Hindlimb muscle (tissue), 1 donor: ENCODE results near the gene OTOF. TPM values are rescaled to one million over a fixed set of nuclear protein-coding genes. Genes with fewer than 3 reads are reported as not detected.

Experiments
- DNase-seq: peaks from one replicate; pipeline ENCODE4 v3.0.0-alpha.2; 2013
- polyA plus RNA-seq: library from polyadenylated mRNA; unstranded; fragments of 120-200 nt; gene quantifications from one replicate; pipeline ENCODE4 v1.2.1, GENCODE V29; 2013; ENCODE audit not compliant: insufficient read length

The OTOF gene
- polyA plus RNA-seq, 1 donor = 15.7 TPM

DNA sequence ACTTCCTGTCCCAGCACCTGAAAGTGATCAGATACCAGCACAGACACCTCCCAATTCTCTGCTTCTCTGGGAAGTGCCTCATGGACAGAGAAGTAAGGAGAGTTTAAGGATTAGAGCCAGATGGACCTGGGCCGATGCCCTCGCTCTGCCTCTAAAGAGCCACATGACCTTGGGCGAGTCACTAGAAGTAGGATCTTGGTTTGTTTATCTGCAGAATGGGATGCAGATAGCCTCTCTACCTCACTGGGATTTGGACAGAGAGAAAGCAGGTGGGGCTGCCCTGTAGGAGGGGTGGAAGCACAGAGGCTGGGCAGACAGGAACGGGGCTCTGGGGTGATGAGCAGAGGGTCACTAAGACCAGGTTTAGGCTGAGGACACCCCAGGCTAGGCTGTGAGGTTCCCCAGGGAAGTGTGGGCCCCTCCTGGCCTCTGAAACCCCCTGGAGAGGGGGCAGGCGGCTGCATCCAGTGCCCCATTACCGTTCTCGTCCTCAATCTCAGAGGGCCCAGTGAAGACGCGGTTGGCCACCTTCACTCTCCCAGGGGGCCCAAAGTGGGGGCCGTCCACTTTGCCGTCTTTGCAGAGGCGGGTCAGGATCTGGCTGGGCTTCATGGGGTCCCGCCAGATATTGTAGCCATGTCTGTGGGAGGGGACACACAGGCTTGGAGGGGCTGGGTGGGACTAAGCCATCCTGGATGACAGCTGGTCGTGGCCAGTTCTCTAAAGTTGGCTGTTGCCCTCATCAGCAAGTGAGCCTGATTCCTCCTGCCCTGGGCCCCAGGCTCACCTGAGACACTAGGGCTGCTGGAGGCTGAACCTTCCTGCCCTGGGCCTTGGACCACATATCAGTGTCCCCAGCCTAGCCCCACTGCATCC, 13.3 kb downstream of the OTOF start:
- no peak for DNase-seq

DNA sequence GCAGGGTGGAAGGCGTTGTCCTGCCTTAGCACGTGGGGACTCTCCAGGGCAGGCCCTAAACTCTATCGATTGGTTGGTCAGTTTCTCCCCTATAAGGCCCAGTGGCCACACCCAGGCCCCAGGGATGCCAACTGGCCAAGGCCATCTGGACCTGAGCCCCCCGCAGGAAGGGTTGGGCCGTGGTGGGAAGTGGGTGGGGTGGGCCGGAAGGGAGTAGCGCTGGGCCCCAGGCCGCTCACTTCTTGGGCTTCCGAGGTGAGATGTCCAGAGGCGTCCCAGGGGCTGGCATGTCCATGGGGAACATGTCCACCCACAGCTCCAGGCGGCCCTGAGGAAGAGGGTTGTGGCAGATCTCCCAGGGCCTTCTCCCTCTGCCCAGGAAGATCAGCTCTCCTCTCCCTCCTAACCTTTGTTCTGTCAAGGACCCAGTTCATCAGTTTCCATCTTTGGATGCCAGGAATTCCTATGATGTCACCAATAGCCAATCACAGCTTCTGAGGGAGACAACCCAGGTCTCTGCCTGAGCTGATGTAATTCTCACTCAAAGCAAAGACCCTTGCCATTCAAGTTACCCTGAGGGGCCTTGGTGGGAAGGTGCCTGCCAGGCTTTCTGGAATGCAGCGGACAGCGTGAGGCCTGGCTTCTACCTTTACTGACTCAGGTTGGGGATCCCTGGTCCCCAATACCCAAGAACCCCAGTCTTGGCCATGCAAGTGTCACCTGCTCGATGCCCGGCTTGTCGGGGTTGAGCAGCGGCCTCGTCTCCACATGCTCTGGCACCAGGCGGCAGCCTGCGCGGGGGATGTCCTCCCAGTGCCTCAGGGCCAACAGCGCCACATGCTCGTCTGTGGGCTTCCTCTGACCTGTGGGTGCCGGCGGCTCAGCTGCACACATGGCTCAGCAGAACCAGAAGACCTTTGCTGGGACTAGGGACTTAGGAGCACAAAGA, 14.4 kb downstream of the OTOF start:
- DNase-seq = no peak

DNA sequence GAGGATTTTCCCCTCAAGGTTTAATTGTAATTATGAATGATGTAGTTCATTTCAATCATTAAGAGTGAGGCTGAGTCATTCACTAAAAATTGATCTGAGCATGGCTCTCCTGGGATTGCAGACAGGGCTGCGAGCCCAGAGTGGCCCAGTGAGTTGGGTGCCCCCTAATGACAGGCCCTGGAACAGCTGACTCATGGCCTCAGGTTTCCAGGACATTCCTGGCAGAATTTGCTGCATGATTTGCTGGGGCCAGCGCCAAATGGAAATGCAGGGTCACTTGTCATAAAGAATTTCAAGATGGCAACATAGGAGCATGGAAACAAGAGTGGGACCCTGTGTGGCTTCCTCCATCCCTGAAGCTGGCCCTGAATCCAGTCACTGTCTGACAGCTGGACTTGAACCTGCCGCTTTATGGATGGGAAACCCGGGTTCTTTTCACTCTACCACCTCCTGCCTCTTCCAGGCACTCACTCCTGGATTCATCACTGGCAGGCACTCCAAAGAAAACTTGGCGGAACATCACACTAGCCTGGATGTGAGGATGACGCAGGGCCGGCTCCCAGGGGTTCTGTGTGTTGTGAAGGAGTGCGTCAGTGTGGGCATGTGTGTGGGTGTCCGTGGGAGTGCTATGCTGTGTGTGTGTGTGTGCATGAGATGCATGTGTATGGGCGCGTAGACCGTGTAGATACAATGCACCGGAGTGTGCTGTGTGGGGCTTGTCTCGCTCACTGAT, 15.2 kb downstream of the OTOF start:
- no peak for DNase-seq

DNA sequence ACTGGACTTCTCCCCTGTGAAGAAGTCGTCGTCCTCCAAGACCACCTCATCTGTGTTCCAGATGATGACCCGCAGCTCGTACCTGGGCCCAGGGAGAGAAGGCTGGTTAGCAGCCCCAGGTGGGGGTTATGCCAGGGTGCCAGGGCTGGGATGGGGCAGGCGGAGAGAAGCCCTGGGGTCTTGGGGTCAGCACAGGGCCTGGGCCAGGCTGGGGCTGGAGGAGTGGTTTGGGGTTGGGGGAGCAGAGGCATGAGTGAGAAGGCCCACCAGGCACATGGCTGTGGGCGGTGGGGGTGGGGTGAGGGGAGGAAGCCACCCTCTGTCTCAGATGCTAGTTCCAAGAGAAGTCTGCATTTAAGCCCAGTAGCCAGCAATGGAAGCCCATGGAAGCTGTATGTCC, 15.8 kb downstream of the OTOF start:
- no peak for DNase-seq

DNA sequence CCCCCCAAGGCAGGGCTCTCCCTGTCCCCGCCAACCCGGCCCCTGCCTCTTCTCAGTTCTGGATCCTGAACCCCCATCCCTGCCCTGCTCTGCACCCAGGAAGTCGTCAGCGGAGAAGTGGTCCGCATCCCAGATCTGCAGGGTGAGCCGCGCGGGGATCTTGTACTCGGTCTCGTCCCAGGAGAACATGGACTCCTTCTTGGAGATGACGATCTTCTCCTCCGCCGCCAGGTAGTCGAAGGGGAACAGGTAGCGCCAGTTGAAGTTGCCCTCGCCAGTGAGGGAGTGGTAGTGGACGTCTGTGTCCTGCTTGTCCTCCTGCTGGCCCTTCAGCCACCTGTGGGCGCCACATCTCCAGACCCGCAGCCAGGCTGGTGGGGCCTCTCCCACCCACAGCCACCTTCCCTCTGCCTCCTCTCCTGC, 16.3 kb downstream of the OTOF start:
- DNase-seq = no peak

DNA sequence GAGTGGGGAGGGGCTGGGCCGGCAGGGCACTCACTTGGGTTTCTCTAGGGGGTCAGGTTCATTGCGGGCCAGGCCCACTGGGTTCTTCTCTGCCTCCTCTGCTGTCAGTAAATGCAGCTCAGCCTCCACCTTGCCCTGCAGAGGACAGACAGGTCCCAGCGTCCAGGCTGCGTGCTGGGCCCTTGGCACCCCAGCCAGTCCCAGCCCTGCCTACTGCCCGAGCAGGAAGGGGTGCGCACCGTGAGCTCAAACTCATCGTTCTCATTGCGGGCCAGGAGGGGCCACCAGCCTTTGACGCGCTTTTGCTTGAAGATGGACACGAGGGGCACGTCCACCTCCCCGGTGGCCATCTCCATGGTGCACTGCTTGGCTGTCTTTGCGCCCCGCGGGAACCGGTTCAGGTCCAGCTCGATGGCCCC, 17.3 kb downstream of the OTOF start:
- DNase-seq = no peak

DNA sequence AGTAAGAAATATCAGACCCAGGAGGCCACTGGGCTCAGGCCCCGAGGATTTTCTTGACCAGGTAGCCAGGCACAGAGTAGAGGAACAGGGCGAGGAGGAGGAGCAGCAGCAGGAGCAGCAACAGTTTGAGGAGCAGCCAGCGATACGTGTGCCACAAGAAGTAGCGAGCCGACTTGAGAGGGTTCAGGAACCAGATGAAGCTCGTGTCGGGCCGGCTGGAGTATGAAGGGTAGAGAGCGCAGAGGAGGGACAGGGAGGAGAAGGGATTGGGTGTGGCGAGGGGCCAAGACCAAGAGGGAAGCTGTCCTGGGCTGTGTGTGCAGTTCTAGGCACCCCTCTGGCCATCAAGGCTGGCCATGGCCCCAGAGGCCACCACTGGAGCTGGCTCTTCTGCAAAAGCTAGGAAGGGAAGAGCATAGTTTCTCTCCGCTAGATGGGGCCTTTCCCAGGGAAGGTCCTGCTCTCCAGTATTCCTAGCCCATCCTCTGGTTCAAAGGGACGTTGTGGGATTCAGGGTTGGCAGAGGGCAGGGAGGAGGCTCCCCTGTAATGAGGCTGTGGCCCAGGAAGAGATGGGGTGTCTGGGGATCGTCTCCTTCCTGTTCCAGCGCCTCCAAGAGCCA, 17.8 kb downstream of the OTOF start:
- DNase-seq = no peak

DNA sequence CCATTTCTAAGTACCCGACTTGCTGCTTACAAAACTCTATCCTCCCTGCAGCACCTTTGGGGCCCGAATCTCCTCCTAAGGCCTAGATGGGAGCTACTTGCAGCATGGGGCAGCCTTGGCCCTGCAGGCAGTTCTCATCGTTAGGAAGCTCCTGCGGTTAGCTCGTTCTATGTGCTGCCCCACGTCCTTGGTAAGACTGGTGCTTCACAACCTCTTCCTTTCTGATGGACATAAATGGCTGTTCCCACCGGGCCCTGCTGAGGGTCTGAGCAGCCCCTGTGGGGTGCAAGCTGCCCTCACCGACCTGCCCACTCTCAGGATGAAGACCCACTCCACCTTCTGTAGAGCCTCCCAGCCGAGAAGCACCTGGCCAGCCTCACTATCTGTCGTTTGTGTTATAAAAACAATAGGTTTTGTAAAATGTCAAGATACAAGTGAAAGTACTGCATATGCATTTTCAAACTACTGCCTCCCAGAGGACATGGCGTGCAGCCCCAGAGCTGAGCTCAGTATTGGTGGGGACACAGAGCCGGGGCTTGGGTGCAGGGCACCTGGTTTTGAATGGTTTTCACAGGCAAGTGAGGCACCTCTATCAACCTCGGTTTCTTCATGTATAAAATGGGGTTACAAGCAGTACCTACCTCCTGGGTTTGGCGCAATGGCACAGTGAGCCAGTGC, 19.4 kb downstream of the OTOF start:
- no peak for DNase-seq

DNA sequence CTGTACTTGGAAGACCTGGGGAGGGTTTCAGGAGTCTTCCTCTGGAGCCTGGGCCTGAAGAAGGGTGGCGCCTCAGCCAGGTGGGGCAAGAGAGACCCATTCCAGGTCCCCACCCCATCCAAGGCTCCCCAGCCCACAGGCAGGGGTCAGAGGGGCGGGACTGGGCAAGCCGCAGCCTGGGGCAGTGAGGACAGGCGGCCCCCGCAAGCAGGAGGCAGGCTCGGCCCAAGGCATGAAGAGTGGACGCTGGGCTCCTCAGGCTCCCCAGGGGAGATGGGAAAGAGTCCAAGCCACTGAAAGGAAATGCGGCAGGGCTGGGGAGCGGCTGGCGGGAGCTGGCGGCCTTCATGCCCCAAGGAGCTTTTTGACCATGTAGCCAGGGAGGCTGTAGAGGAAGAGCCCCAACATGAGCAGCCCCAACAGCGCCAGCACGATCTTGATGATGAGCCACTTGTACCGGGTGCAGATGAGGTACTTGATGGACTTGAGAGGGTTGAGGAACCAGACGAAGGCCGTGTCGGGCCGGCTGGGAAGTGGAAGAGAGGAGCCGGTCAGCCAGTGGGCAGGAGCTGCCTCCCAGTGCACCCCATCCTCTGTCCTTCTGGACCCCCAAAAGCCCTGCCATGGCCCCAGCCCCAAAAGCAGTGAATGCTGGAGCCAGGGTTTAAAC, 20.1 kb downstream of the OTOF start:
- DNase-seq = no peak

DNA sequence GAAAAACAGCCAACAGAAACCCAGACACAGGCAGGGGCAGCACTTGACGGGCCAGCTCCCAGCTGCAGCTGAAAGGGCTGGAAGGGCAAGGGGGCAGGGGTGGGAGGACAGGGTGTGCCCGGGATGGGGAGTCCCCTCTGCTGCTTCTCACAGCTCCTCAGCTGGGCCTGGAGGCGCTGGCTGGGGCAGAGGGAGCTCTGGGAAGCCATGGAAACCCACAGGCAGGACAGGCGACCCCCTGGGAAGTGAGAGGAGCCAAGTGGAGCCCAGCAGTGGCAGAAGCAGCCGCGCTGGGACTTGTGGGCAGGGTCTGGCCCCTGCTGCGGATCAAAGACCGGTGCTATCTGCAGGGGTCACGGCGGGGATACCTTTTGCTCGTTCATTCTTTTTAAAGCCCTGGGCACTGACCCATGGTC, 20.7 kb downstream of the OTOF start:
- DNase-seq = no peak

DNA sequence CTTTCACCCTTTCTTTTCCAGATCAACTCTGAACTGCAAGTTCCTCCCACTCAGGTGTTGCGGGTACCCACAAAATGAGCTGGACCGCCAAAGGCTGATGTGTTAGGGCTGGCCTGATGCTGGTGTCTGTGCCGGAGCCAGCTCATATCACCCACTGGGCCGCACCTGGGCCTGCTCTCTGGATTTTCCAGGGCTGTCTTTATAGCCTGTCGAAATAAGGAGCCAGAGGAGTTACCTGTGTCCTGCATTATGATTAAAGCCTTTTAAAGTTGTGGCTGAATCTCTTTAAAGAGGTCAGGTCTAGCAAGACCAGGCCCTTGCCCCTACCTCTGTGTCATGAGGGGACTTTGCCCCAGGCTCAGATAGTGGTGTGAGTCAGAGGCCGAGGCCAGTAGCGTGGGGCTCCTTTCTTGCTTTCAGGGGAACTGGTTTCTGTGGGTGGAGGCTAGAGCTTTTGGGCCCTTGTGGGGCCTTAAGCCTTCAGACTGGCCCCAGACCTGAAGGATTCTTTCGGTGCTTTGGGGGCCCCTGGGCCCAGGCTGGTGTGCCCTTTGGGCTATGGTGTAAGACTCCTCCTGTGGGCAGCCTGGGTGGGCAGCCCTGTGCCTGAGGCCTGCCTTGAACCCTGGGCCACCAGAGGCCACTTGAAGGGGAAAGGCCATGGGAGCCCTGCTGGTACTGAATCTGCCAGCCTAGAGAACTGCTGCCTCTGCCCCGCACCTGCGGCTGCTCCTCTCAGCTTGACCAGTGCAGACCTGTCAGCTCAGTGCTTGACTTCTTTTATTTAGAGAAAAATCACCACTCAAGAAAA, 21.3 kb downstream of the OTOF start:
- DNase-seq = no peak

DNA sequence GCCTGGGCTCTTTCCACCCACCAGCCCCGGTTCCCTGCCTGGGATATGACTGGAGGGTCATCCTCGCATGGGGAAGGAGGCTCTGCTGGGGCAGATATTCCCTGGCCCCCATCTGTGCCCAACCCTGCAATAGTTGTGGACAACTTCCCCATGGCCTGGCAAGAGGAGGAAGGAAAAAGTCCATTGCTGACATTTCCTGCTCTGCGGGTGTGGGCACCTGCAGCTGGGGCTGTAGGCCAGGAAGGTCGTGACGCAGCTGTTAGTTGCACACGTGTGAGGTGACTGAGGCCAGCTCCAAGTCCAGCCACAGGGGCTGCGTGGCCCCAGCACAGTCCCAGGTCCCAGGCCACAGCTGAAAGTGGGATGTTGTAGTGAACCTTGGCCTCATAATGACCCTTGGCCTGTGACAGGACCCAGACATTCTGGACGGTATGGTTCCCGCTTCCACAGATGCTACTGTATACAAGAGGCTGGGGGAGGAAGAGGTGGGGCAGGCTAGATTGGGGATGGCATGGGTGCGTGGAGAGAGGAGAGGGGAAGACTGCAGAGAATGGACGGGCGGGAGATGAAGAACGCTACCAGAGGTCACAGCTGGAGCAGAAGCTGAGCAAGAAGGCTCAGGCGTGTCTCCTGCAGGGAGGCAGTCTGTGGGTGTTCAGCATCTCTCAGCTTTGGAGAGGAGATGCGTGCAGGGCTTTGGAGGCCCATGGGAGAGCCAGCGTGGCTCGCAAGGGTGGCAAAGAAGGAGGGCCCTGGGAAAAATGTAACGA, 22.1 kb downstream of the OTOF start:
- peak; percentile 19 for DNase-seq

DNA sequence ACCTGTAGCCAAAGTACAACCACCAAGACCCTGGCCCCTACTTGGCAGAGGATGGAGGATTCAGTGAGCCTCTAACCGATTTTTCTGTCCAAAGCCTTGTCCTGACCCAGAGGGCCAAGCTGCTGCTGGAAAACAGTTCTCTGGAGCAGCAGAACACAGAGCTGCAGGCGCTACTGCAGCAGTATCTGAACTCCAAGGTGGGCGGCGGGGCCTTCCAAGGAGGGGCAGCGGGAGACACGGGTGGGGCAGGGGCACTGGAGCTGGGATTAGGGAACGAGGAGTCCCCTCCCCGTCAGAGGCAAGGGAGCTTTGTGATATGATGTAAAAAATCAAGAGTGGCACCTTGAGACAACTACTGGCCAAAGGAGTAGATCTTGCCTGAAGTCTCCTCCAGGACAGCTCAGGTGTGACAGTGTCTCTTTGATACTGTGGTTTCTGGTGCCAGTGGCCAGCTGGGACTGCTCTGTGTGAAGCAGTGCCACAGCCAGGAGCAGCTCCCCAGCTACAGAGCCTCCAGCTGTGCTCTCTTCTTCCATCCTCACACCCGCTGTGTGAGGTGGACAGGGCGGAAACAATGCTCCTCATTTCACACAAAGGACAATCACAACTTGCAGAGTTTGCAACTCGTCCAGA, 22.8 kb downstream of the OTOF start:
- DNase-seq = no peak

DNA sequence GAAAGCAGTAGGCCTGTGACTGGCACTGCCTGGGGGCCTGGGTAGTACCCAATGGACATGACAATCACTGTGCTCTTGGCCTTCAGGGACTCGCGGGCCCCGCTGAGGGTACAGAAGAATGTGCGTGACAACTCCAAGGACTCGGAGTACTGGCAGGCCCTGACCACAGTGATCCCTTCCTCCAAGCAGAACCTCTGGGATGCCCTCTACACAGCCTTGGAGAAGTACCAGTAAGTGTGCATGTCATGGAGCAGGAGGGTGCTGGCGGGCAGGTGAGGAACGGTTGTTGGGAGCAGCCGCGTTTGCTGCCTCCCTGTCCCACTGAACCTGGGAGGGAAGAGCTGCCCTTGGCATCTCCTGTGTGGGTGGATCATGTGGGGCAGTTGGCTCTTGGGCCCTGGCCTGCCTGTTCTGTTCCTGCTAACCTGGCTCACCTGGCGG, 23.3 kb downstream of the OTOF start:
- DNase-seq = no peak

DNA sequence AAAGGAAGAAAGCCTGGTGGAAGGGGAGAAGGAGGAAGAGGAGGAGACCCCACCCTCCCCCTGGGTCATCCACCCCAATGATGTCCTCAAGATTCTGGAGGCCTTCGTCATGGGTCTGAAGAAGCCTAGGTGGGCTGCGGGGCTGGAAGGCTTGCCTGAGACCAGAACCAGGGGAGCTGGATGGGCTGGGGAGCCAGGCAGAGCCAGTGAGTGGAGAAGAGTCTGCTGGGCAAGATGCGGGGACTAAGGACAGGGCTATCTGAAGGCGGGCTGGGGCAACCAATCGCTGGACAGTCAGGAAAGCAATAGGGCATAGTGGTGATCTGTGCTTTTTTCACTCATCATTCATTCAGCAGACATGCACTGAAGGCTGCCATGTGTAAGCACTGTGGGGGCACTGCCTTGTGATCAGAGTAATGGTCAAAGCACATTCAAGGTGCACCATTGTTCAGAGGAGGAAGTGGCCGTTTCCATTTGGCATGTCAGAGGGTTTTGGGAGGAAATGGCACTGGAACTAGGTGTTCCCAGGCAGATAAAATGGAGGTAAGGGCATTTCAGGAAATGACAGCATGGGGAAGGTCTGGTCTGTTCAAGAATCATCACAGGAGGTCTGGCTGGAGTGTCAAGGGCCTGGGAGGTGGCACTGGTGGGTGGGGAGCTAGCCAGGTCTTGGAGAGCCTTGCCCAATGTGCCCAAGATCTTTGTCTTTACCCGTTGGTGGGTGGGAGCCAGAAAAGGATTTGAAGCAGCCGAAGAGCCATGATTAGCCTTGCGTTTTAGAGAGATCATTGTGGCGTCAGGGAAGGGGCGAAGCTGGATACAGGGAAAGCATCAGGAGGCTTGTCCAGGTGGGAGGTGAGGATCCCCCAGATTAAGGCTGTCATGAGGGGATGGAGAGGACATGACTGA, 24.2 kb downstream of the OTOF start:
- no peak for DNase-seq

DNA sequence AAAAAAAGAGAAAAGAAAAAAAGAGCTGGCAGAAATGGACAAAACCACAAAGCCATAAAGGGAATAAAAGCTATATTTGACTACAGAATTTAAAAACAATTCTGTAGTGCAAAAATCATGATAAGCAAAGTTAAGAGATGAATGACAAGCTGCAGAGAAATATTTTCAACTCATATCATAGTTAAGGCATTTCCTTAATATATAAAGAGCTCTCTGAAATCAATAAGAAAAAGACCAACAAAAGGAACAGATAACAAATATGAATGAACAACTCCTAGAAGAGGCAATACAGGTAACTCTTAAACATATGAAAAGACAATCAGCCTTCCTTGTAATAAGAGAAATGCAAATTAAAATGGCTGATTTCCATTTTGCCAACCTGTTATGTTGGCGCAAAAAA, 26.2 kb downstream of the OTOF start:
- no peak for DNase-seq

DNA sequence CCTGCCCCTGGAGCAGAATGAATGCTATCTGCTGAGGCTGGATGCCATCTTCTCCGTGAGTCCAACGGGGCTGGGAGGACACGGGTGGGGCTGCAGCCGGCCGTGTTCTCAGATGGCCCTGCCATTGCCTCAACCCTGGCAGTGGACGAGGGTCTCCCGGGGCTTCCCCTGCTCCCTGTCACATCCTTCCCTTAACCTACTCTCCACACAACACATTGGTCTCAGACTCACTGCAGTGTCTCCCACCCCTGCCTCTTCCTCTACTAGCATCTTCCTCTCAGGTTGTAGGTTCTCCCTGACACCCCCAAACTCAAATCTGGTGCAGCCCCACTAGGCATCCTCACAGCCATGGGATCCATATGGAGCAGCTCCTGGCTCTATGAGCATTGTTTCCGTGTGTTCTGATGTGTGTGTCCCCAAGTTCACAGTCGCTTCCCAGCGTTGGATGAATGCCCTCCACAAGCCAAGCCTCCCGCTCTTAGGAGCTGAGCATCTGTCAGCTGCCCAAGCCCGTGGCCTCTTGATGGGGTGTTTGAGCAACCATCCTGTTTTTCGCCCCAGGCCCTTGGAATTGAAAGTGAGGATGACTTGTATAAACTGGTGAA, 27.8 kb downstream of the OTOF start:
- DNase-seq = no peak
